Uterus (tissue), 4 donors: ENCODE measurements around the gene THG1L. TPM values are rescaled to one million over a fixed set of nuclear protein-coding genes. Genes with fewer than 3 reads are reported as not detected.

ENCODE experiments used
- DNase-seq, 2 donors: peaks; one replicate each; pipeline ENCODE4 v3.0.0-alpha.2; 2019 to 2020
- H3K27ac ChIP-seq, 2 donors: fragments of 200-600 bp; sonication (generic); 1 replicate in 1 of 2; 2 replicates in 1 of 2; pipeline ENCODE4 v1.5.1; 2016 to 2018
- H3K27me3 ChIP-seq, 2 donors: fragments of 200-600 bp; sonication (generic); one replicate each; pipeline ENCODE4 v1.5.1; 2018 to 2019; ENCODE audit warnings: control low read depth in 1 of 2
- H3K36me3 ChIP-seq, 2 donors: fragments of 200-600 bp; sonication (generic); one replicate each; pipeline ENCODE4 v1.5.1; 2019; ENCODE audit warnings: control low read depth in 1 of 2
- H3K4me1 ChIP-seq, 2 donors: fragments of 200-600 bp; sonication (generic); one replicate each; pipeline ENCODE4 v1.5.1; 2018 to 2019; ENCODE audit warnings: control low read depth in 1 of 2
- H3K4me3 ChIP-seq, 2 donors: fragments of 200-600 bp; sonication (generic); 1 replicate in 1 of 2; 2 replicates in 1 of 2; pipeline ENCODE4 v1.5.1; 2018 to 2019; ENCODE audit warnings: mild to moderate bottlenecking in 1 of 2
- H3K9me3 ChIP-seq, 2 donors: fragments of 200-600 bp; sonication (generic); one replicate each; pipeline ENCODE4 v1.5.1; 2019; ENCODE audit warnings: control low read depth in 1 of 2
- CTCF ChIP-seq, 4 experiments: fragments of 200-600 bp in 2 of 4; fragments of 450-650 bp in 2 of 4; sonication (generic) in 2 of 4; IDR thresholded peaks; one replicate each; pipeline ENCODE4 v1.5.1; 2016 to 2019; ENCODE audit warnings: antibody characterized with exemption in 4 of 4, mild to moderate bottlenecking in 2 of 4, moderate library complexity in 1 of 4
- POLR2A ChIP-seq, 2 donors: fragments of 450-650 bp; IDR thresholded peaks; one replicate each; pipeline ENCODE4 v1.6.1; 2016; ENCODE audit warnings: antibody characterized with exemption in 2 of 2, mild to moderate bottlenecking in 1 of 2, moderate library complexity in 1 of 2
- intact Hi-C: fragments of 100-400 bp; cut with DNase I; formaldehyde crosslinking; loops from one replicate; pipeline ENCODE4 v1.15.1; 2023; ENCODE audit warnings: low total_unique reads
- total RNA-seq, 4 donors: library from RNA; depleted of rRNA in 3 of 4; stranded (reverse); fragments of >200 nt in 3 of 4; gene quantifications; one replicate each; pipeline versions ENCODE4 v1.1.0 to v1.2.4, GENCODE V29; 2014 to 2023
- donor health status: DM: yes; HTN: yes; CAD: no.

THG1L gene
- total RNA-seq, 4 donors from 2014 or later: 6.5 to 29.2 (median 19.6) TPM

GRCh38 chr5:157732130-157732514, 902 bp downstream of the THG1L start:
- intact Hi-C loops: loop anchor here (10.0 kb wide), 1 partner anchor 397 kb away; no protein-coding TSS in a partner anchor
- no peak for DNase-seq

GRCh38 chr5:157732596-157733262, 1.5 kb downstream of the THG1L start:
- H3K27ac ChIP-seq: no peak overlapping the region
- intact Hi-C loops: loop anchor here (10.0 kb wide), 1 partner anchor 398 kb away; no protein-coding TSS in a partner anchor
- no peak for DNase-seq
- no peaks in the 10 kb centered on the region for H3K36me3 ChIP-seq
- no peak for TF ChIP-seq POLR2A (IDR thresholded peaks at IDR 0.05)
- TF ChIP-seq CTCF (IDR thresholded peaks at IDR 0.05): no peak
- H3K9me3 ChIP-seq: no peaks in the 10 kb centered on the region
- no peaks in the 10 kb centered on the region for H3K27me3 ChIP-seq
- no peak overlapping the region for H3K4me3 ChIP-seq
- no peaks in the 10 kb centered on the region for H3K4me1 ChIP-seq

More at GRCh38 chr5:157732130-157732514, 902 bp downstream of the THG1L start:
- no peaks in the 10 kb centered on the region for H3K4me1 ChIP-seq
- peak overlapping the region in 1 of 2 donors; percentile 73 for H3K4me3 ChIP-seq
- H3K36me3 ChIP-seq: no peaks in the 10 kb centered on the region
- H3K9me3 ChIP-seq: no peaks in the 10 kb centered on the region
- no peak for TF ChIP-seq CTCF (IDR thresholded peaks at IDR 0.05)
- no peak for TF ChIP-seq POLR2A (IDR thresholded peaks at IDR 0.05)
- H3K27me3 ChIP-seq: no peaks in the 10 kb centered on the region
- no peak overlapping the region for H3K27ac ChIP-seq

- H3K9me3 ChIP-seq: no peaks in the 10 kb centered on the region
- no peak for TF ChIP-seq POLR2A (IDR thresholded peaks at IDR 0.05)
- TF ChIP-seq CTCF (IDR thresholded peaks at IDR 0.05): no peak
- no peak overlapping the region for H3K27ac ChIP-seq
- H3K36me3 ChIP-seq: no peaks in the 10 kb centered on the region
- H3K4me3 ChIP-seq: no peak overlapping the region
- DNase-seq: no peak
- no peaks in the 10 kb centered on the region for H3K4me1 ChIP-seq
- intact Hi-C loops: loop anchor here (10.0 kb wide), 1 partner anchor 400 kb away; no protein-coding TSS in a partner anchor
- H3K27me3 ChIP-seq: no peaks in the 10 kb centered on the region
Observed at GRCh38 chr5:157734436-157734835, 3.2 kb downstream of the THG1L start.

GRCh38 chr5:157735991-157736390, 4.8 kb downstream of the THG1L start:
- H3K4me3 ChIP-seq: no peak overlapping the region
- H3K27ac ChIP-seq: no peak overlapping the region
- no peaks in the 10 kb centered on the region for H3K36me3 ChIP-seq
- no peaks in the 10 kb centered on the region for H3K9me3 ChIP-seq
- no peak for TF ChIP-seq CTCF (IDR thresholded peaks at IDR 0.05)
- TF ChIP-seq POLR2A (IDR thresholded peaks at IDR 0.05): no peak
- H3K27me3 ChIP-seq: no peaks in the 10 kb centered on the region
- DNase-seq: no peak
- no peaks in the 10 kb centered on the region for H3K4me1 ChIP-seq
- intact Hi-C loops: loop anchor here (10.0 kb wide), 1 partner anchor 401 kb away; no protein-coding TSS in a partner anchor

GRCh38 chr5:157739388-157740228, 8.4 kb downstream of the THG1L start:
- DNase-seq: no peak
- intact Hi-C loops: loop anchor here (10.0 kb wide), 1 partner anchor 405 kb away; no protein-coding TSS in a partner anchor
- no peaks in the 10 kb centered on the region for H3K4me1 ChIP-seq
- no peak overlapping the region for H3K27ac ChIP-seq
- H3K27me3 ChIP-seq: no peaks in the 10 kb centered on the region
- H3K4me3 ChIP-seq: no peak overlapping the region
- no peak for TF ChIP-seq CTCF (IDR thresholded peaks at IDR 0.05)
- H3K9me3 ChIP-seq: no peaks in the 10 kb centered on the region
- H3K36me3 ChIP-seq: no peaks in the 10 kb centered on the region
